HG02840 (cell line): ENCODE results near the gene DTNBP1.

ENCODE experiments used
- ATAC-seq: cut with Tn5 transposase; IDR thresholded peaks from one replicate; pipeline ENCODE4 v1.9.1; 2021; ENCODE audit warnings: mild to moderate bottlenecking, moderate library complexity, moderate number of reproducible peaks; ENCODE audit not compliant: unreplicated experiment, low FRiP score

The DTNBP1 gene

GRCh38 chr6:15490242-15491100 is 172.4 kb downstream of the DTNBP1 start:
- no peak for ATAC-seq

GRCh38 chr6:15489261-15489962 is 173.4 kb downstream of the DTNBP1 start:
- no peak for ATAC-seq

GRCh38 chr6:15487262-15487661 is 175.6 kb downstream of the DTNBP1 start:
- no peak for ATAC-seq

GRCh38 chr6:15485936-15486335 is 176.9 kb downstream of the DTNBP1 start:
- no peak for ATAC-seq

- no peak for ATAC-seq
These were observed 178.0 kb downstream of the DTNBP1 start for GRCh38 chr6:15484821-15485220.

GRCh38 chr6:15484140-15484539 is 178.7 kb downstream of the DTNBP1 start:
- no peak for ATAC-seq

GRCh38 chr6:15483060-15483459 is 179.8 kb downstream of the DTNBP1 start:
- no peak for ATAC-seq

GRCh38 chr6:15481390-15482291 is 181.2 kb downstream of the DTNBP1 start:
- ATAC-seq = no peak

GRCh38 chr6:15480525-15480924 is 182.3 kb downstream of the DTNBP1 start:
- ATAC-seq = no peak

GRCh38 chr6:15479761-15480160 is 183.1 kb downstream of the DTNBP1 start:
- no peak for ATAC-seq

- ATAC-seq = no peak
These were observed 185.1 kb downstream of the DTNBP1 start for GRCh38 chr6:15477746-15478145.

- ATAC-seq = no peak
These were observed 186.0 kb downstream of the DTNBP1 start for GRCh38 chr6:15476631-15477380.

GRCh38 chr6:15475872-15476271 is 187.0 kb downstream of the DTNBP1 start:
- ATAC-seq = no peak

GRCh38 chr6:15475261-15475660 is 187.6 kb downstream of the DTNBP1 start:
- ATAC-seq = no peak

- no peak for ATAC-seq
These were observed 188.6 kb downstream of the DTNBP1 start for GRCh38 chr6:15474196-15474595.

- ATAC-seq = no peak
These were observed 189.1 kb downstream of the DTNBP1 start for GRCh38 chr6:15473741-15474161.

- ATAC-seq = no peak
These were observed 189.7 kb downstream of the DTNBP1 start for GRCh38 chr6:15473174-15473573.
